SK-N-SH treated with all-trans-retinoic acid at 6 μM for 48 hours (cell line): Measurements from ENCODE around the gene RASSF9.
A peak's percentile ranks its signal among the peaks of the same experiment; 100 is the strongest.

Source experiments
- ATAC-seq: fragments of 200-7000 bp; cut with Tn5 transposase; 3 replicates; pipeline ENCODE4 v1.9.1; 2020; ENCODE audit warnings: mild to moderate bottlenecking, moderate library complexity
- ARNTL ChIP-seq: fragments of 450-650 bp; formaldehyde crosslinking; IDR thresholded peaks from 2 replicates; pipeline ENCODE4 v1.5.0; 2020; ENCODE audit warnings: low read depth, mild to moderate bottlenecking, moderate library complexity, borderline replicate concordance
- BACH2 ChIP-seq: fragments of 250-450 bp; sonication (Bioruptor Pico); IDR thresholded peaks from 2 replicates; pipeline ENCODE4 v1.9.0; 2021; ENCODE audit warnings: mild to moderate bottlenecking, borderline replicate concordance
- ESRRG ChIP-seq: fragments of 250-450 bp; sonication (Bioruptor Pico); IDR thresholded peaks from 2 replicates; pipeline ENCODE4 v1.6.1; 2021; ENCODE audit warnings: mild to moderate bottlenecking
- ISL1 ChIP-seq: fragments of 250-450 bp; sonication (Bioruptor Pico); IDR thresholded peaks from 2 replicates; pipeline ENCODE4 v2.1.2; 2022; ENCODE audit warnings: mild to moderate bottlenecking, moderate library complexity
- OSR1 ChIP-seq: fragments of 250-450 bp; sonication (Bioruptor Pico); IDR thresholded peaks from 2 replicates; pipeline ENCODE4 v1.8.0; 2022; ENCODE audit warnings: moderate library complexity, mild to moderate bottlenecking, inconsistent platforms
- PPARA ChIP-seq: fragments of 250-450 bp; sonication (Bioruptor Pico); IDR thresholded peaks from 2 replicates; pipeline ENCODE4 v1.5.0; 2020; ENCODE audit warnings: mild to moderate bottlenecking, borderline replicate concordance
- TCF4 ChIP-seq: fragments of 250-450 bp; sonication (Bioruptor Pico); IDR thresholded peaks from 2 replicates; pipeline ENCODE4 v1.8.0; 2021; ENCODE audit warnings: mild to moderate bottlenecking, moderate library complexity, borderline replicate concordance
- ZC3H10 ChIP-seq: fragments of 250-450 bp; sonication (Bioruptor Pico); IDR thresholded peaks from 2 replicates; pipeline ENCODE4 v1.5.1; 2021; ENCODE audit warnings: mild to moderate bottlenecking, moderate library complexity
- ZFP3 ChIP-seq: fragments of 250-450 bp; sonication (Bioruptor Pico); IDR thresholded peaks from 2 replicates; pipeline ENCODE4 v1.5.0; 2020; ENCODE audit warnings: mild to moderate bottlenecking, moderate library complexity
- ZNF70 ChIP-seq: fragments of 450-650 bp; formaldehyde crosslinking; IDR thresholded peaks from 2 replicates; pipeline ENCODE4 v1.5.0; 2020; ENCODE audit warnings: mild to moderate bottlenecking, moderate library complexity
- TF ChIP-seq, protein P1 (sequence below): fragments of 250-450 bp; sonication (Bioruptor Pico); IDR thresholded peaks from 2 replicates; pipeline ENCODE4 v1.5.0; 2020; ENCODE audit warnings: mild to moderate bottlenecking, moderate library complexity
- TF ChIP-seq, protein P2 (sequence below): fragments of 250-450 bp; sonication (Bioruptor Pico); IDR thresholded peaks from 2 replicates; pipeline ENCODE4 v1.5.1; 2020; ENCODE audit warnings: low read depth, mild to moderate bottlenecking, moderate library complexity
- TF ChIP-seq, protein P3 (sequence below): fragments of 250-450 bp; sonication (Bioruptor Pico); IDR thresholded peaks from 2 replicates; pipeline ENCODE4 v1.8.0; 2020; ENCODE audit warnings: mild to moderate bottlenecking, moderate library complexity, borderline replicate concordance

The RASSF9 gene

DNA sequence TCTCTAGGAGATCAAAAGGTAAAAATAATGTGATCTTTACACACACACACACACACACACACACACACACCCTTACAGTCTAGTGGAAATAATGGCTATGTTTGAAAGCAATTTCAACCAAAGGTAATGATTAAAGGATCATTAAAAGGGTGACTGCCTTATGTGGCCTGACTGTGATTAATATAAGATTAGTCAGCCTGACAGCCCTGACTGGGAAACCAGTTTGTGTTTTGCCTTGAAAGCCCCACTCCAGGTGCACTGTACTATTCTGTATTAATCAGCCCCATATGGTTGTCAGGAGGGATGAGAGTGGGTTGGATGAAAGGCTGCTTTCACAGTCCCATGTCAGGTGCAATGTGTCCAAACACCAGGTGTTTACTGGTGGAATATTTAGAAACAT lies 10.5 kb downstream of the RASSF9 start (continued):
- TF ChIP-seq, protein P1, sequence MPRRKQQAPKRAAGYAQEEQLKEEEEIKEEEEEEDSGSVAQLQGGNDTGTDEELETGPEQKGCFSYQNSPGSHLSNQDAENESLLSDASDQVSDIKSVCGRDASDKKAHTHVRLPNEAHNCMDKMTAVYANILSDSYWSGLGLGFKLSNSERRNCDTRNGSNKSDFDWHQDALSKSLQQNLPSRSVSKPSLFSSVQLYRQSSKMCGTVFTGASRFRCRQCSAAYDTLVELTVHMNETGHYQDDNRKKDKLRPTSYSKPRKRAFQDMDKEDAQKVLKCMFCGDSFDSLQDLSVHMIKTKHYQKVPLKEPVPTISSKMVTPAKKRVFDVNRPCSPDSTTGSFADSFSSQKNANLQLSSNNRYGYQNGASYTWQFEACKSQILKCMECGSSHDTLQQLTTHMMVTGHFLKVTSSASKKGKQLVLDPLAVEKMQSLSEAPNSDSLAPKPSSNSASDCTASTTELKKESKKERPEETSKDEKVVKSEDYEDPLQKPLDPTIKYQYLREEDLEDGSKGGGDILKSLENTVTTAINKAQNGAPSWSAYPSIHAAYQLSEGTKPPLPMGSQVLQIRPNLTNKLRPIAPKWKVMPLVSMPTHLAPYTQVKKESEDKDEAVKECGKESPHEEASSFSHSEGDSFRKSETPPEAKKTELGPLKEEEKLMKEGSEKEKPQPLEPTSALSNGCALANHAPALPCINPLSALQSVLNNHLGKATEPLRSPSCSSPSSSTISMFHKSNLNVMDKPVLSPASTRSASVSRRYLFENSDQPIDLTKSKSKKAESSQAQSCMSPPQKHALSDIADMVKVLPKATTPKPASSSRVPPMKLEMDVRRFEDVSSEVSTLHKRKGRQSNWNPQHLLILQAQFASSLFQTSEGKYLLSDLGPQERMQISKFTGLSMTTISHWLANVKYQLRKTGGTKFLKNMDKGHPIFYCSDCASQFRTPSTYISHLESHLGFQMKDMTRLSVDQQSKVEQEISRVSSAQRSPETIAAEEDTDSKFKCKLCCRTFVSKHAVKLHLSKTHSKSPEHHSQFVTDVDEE (CRISPR knock-in tag) = no peak
- TF ChIP-seq, protein P2, sequence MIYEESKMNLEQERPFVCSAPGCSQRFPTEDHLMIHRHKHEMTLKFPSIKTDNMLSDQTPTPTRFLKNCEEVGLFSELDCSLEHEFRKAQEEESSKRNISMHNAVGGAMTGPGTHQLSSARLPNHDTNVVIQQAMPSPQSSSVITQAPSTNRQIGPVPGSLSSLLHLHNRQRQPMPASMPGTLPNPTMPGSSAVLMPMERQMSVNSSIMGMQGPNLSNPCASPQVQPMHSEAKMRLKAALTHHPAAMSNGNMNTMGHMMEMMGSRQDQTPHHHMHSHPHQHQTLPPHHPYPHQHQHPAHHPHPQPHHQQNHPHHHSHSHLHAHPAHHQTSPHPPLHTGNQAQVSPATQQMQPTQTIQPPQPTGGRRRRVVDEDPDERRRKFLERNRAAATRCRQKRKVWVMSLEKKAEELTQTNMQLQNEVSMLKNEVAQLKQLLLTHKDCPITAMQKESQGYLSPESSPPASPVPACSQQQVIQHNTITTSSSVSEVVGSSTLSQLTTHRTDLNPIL = no peak
- no peak for TF ChIP-seq PPARA (CRISPR knock-in tag)
- no peak for TF ChIP-seq ZC3H10 (CRISPR knock-in tag)
- no peak for TF ChIP-seq BACH2 (CRISPR knock-in tag)

DNA sequence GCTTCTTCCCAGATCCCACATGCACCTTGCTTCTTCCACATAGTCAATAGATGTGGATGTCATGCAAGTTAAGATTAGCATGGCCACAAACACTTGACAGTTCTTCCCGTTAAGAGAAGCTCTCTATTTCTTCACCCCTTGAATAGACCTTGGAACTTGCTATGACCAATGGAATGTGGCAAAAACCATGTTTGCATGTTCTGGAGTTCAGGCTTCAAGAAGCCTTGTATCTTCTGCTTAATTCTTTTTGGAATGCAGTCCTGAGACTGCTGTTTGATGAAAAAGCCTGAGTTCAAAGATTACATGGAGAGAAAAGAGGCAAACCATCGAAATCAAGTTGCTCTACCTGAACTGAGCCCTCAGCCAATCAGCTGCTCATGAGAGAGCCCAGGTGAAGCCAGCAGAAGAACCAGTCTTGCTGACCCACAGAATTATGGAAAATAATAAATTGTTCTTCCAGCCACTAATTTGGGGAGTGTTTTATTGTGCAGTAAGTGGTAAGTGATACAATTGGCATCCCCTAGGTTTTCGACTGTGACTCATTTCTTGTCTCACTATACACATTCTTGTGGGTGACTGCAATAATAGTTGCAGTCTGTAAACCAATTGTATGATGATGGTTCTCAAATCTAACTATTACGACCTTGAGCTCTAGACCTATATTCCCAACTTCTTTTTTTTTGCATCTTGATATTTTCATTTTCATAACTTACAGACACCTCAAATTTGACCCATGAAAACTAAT lies 12.6 kb downstream of the RASSF9 start:
- TF ChIP-seq ISL1 (no peak), ZNF70 (CRISPR knock-in tag) (no peak)
- ATAC-seq = peak; percentile 69

DNA sequence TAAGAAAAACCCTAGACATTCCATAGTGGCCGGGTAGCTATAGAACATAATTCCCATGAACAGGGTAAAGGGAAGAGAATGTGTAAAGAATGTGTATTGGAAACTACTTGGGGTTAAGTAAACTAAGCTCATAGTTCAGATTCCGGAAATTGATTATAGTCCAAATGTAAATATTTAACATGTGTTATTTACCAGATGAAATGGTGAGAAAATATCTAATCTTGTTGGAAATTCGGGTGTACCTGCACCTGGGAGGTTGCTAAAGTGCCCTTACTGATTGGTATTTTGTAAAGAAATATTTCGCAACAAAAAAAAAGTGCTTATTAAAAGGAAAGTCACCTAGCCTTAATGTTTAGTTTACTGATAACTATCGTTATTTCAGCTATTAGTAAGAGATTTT lies 14.4 kb downstream of the RASSF9 start:
- ATAC-seq = no peak
- no peak for TF ChIP-seq ARNTL (CRISPR knock-in tag)
- TF ChIP-seq, protein P1 (CRISPR knock-in tag) = no peak
- TF ChIP-seq, protein P3, sequence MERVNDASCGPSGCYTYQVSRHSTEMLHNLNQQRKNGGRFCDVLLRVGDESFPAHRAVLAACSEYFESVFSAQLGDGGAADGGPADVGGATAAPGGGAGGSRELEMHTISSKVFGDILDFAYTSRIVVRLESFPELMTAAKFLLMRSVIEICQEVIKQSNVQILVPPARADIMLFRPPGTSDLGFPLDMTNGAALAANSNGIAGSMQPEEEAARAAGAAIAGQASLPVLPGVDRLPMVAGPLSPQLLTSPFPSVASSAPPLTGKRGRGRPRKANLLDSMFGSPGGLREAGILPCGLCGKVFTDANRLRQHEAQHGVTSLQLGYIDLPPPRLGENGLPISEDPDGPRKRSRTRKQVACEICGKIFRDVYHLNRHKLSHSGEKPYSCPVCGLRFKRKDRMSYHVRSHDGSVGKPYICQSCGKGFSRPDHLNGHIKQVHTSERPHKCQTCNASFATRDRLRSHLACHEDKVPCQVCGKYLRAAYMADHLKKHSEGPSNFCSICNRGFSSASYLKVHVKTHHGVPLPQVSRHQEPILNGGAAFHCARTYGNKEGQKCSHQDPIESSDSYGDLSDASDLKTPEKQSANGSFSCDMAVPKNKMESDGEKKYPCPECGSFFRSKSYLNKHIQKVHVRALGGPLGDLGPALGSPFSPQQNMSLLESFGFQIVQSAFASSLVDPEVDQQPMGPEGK (CRISPR knock-in tag) = no peak

DNA sequence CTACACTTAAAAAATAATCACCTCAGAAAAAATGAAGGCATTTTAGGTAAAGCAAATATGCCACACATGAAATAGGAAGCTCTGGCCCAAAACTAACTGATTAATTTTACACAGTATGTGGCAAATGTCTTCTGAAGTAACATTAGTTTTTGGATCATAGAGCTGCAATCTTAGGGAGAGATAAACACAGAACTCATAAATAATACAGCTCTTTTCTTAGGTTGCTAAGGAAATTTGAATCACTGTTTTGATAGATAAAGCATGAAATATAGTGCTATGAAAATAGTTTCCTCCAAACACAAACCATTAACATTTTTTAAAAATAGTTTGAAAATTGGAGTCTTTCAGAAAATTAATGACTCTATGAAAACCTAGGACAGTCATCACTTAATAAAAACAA lies 15.0 kb downstream of the RASSF9 start:
- no peak for ATAC-seq
- TF ChIP-seq ZNF70 (CRISPR knock-in tag) (no peak), BACH2 (CRISPR knock-in tag) (no peak), PPARA (CRISPR knock-in tag) (no peak), TCF4 (CRISPR knock-in tag) (no peak), ZFP3 (CRISPR knock-in tag) (no peak)
- TF ChIP-seq, protein P3 (CRISPR knock-in tag) = no peak

DNA sequence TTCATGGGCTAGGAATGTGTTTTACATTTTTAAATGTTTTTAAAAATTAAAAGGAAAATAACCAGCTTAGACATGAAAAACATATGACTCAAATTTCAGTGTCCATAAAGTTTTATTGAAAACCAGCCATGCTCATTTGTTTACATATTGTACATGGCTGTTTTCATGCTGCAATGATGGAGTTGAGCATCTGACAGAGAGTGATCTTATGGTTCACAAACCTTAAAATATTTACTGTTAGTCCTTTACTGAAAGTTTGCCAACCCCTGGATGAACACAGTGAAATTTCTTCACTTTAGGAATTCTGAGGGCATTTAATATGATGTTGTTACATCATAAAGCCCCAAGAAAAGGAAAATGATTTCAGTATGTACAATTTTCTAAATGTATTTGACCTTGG lies 16.1 kb downstream of the RASSF9 start:
- no peak for ATAC-seq
- no peak for TF ChIP-seq PPARA (CRISPR knock-in tag)
- TF ChIP-seq, protein P3 (CRISPR knock-in tag) = no peak
- TF ChIP-seq ESRRG = no peak
- no peak for TF ChIP-seq ARNTL (CRISPR knock-in tag)
- TF ChIP-seq, protein P2 = no peak
- no peak for TF ChIP-seq ZFP3 (CRISPR knock-in tag)
- no peak for TF ChIP-seq OSR1 (CRISPR knock-in tag)
- TF ChIP-seq, protein P1 (CRISPR knock-in tag) = no peak
- no peak for TF ChIP-seq ZC3H10 (CRISPR knock-in tag)
